Retinal pigment epithelial cell (primary cell): ENCODE results near the gene PPP4R4.
A peak's percentile ranks its signal among the peaks of the same experiment; 100 is the strongest.

Experiments used
- DNase-seq: peaks from one replicate; pipeline ENCODE4 v3.0.0-alpha.2; 2010; ENCODE audit warnings: low read depth
- H3K4me3 ChIP-seq: 2 replicates; pipeline ENCODE4 v1.5.1; 2011; ENCODE audit warnings: mild to moderate bottlenecking, low read length, control low read depth, moderate library complexity
- TF ChIP-seq, protein P1 (sequence below): conservative IDR thresholded peaks from 2 replicates; pipeline ENCODE4 v1.5.1; 2011; ENCODE audit warnings: low read depth, low read length, control low read depth, inconsistent platforms

The PPP4R4 gene

DNA sequence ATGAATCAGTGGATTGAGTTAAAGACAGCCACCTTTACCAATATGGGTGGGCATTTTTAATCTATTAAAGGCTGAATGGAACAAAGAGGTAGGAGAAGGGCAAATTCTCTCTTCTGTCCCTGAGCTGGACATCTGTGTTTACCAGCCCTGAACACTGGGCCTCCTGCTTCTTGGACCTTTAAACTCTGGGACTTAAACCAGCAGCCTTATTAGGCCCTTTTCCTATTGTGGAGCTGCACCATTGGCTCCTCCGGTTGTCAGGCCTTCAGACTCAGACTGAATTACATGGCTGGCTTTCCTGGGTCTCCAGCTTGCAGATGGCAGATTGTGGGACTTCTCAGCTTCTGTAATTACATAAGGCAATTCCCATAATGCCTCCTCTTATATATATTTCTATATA, 142.6 kb downstream of the PPP4R4 start:
- TF ChIP-seq, protein P1, sequence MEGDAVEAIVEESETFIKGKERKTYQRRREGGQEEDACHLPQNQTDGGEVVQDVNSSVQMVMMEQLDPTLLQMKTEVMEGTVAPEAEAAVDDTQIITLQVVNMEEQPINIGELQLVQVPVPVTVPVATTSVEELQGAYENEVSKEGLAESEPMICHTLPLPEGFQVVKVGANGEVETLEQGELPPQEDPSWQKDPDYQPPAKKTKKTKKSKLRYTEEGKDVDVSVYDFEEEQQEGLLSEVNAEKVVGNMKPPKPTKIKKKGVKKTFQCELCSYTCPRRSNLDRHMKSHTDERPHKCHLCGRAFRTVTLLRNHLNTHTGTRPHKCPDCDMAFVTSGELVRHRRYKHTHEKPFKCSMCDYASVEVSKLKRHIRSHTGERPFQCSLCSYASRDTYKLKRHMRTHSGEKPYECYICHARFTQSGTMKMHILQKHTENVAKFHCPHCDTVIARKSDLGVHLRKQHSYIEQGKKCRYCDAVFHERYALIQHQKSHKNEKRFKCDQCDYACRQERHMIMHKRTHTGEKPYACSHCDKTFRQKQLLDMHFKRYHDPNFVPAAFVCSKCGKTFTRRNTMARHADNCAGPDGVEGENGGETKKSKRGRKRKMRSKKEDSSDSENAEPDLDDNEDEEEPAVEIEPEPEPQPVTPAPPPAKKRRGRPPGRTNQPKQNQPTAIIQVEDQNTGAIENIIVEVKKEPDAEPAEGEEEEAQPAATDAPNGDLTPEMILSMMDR, result no peak
- no peak for DNase-seq
- no peak overlapping the region for H3K4me3 ChIP-seq

DNA sequence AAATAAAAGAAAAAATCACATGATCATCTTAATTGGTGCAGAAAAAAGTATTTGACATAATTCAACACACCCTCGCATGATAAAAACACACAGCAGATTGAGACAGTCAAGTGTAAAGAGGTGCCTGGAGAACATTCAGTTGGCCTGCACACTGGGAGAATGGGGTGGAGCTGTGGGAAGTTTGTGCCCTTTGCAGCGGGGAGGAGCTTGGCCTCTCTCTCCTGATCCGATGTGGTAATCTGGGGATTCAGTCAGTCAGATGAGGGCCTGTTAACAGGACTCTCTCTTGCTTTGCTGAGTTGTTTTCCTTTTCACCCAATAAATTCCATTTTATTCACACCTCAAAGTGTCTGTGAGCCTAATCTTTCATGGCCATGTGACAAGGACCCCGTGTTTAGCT, 143.1 kb downstream of the PPP4R4 start:
- TF ChIP-seq, protein P1, result no peak
- H3K4me3 ChIP-seq, result no peak overlapping the region
- peak; percentile 77 for DNase-seq

DNA sequence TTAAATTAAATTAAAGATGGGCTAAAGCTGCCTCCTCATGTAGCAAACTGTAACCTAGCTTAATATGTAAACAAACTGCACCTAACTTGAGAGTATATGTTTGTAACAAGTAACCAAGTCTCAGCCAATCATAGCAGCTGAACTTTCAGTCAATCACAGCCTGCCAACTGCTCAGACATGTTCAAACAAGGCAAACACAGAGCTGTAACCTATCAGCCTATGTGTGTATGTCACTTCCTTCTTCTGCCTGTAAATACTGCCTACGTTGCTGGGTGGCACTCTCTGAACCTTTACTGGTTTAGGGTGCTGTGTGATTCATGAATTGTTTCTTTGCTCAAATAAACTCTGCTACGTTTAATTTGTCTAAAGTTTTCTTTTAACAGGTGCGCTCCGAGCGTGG, 146.1 kb downstream of the PPP4R4 start:
- TF ChIP-seq, protein P1, result no peak
- H3K4me3 ChIP-seq, result no peak overlapping the region
- no peak for DNase-seq

DNA sequence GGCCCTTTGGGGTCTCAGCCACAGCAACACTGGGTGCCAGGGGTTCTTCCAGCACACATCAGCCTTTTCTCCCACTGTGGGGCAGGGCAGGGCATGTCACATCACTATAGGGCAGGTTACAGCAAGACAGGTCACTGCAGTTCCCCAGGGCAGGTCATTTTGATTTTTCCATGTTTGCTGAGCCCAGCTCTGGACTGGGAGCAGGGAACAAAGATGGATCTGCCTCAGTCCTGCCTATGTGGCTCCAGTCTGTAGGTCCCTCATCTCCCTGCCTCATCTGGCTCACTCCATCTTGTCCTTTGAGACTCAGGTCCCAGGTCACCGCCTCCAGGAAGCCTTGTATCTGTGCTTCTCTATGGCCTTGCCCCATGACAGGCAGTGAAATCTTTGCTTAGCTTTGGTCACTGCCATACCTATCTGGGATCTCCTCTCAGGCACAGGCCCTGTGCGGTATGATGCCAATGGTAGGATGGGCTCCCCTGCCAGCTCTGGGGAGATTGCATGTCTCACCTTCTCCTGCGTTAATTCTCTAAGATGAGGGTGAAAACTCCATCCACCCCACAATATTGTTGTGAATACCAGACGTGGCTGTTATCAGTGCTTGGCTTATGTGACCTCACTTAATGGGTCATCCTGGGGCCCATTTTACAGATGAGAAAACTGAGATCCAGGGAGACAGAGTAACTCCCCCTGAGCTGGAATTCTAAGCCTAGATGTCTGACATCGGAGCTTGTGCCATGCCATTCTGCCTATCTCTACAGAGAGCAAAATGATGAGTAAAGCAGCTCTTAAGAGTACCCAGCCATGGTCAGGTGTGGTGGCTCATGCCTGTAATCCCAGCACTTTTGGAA, 147.5 kb downstream of the PPP4R4 start:
- no peak for DNase-seq
- H3K4me3 ChIP-seq, result no peak overlapping the region
- TF ChIP-seq, protein P1, result no peak

DNA sequence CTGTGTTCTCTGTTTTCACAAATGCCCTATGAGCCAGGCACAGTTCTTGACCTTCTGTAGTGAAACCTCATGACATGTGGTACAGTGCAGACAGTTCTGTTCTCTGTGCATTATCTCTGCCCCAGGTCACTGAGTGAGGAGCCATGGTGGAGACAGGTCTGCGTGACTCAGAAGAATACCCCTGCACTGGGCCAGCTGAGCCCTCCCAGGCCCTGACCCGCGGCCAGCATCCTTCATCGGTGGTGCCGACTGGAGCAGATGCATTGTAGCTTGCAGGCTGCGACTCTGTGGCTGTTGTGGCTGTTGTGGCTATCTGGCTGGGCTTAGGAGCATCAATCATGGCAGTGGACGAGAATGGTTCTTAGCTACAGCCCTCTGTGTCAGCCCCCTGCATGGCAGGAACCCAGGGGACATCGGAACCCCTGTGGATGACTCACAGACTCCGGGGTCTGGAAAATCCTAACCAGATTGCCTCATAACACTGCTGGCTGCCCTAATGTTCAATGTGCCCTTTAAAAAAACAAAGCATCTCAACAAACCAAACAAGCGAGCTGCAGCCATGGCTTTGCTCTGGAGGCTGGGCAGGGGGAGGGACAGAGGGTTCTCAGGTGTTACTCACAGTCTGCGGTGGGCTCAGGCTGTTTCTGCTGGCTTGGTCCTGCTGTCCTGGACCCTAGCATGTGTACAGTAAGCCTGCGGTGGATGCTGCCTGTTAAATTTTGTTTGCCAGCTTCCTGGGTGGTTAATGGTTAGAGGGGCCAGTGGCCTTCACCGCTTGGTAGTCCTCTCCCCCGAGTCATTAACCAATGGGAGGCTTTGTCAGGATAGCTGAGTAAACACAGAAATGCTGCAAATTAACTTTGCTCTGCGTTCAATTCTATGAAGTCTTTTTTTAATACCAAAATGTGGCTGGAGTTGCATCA, 148.8 kb downstream of the PPP4R4 start, which contains the start of gene SERPINA6:
Gene SERPINA6 (minus strand): TSS at position 689 of the 923 bp plus-strand sequence. CDS start 8,688 bp downstream, outside the sequence.
- TF ChIP-seq, protein P1, result no peak
- no peak for DNase-seq
- H3K4me3 ChIP-seq, result no peak within 1 kb of the TSS

DNA sequence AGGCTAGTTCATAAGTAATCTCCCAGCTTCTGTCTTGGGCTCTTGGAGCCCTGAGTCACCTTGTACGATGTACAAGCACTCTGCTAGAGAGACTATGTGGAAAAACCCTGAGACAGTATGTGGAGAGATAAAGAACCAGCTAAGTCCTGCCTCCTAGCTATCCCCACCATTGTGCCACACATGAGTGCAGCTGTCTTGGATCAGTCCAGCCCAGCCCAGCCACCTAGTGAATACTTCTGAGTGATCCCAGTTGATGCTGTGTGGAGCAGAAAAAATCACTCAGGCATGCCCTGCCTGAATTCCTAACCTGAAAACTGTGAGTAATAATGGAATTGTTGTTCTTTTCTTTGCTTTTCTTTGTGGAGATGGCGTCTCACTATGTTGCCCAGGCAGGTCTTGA, 154.1 kb downstream of the PPP4R4 start:
- no peak overlapping the region for H3K4me3 ChIP-seq
- TF ChIP-seq, protein P1, result no peak
- no peak for DNase-seq
